HepG2 (cell line): Measurements from ENCODE around the gene FBXW4. TPM values are rescaled to one million over a fixed set of nuclear protein-coding genes. Genes with fewer than 3 reads are reported as not detected.

Experiments
- ATAC-seq: fragments of 200-7000 bp; cut with Tn5 transposase; 3 replicates; pipeline ENCODE4 v1.9.1; 2020; ENCODE audit warnings: mild to moderate bottlenecking, moderate library complexity
- BruUV-seq: library from RNA; stranded (reverse); fragments of 400-500 nt; replicated peaks from 2 replicates; lab custom pipeline; 2021; lab: Mats Ljungman, UMichigan
- CTCF ChIA-PET: fragments of 300-600 bp; formaldehyde crosslinking; extraction: SDS; loops from one replicate; lab custom pipeline; 2021; ENCODE audit warnings: low total read pairs, inconsistent platforms, low intra/inter-chr PET ratio; lab: Yijun Ruan, JAX
- POLR2A ChIA-PET: fragments of 350-600 bp; sonication (Branson Sonifier 250); formaldehyde crosslinking; loops from one replicate; lab custom pipeline; 2020; ENCODE audit warnings: antibody characterized with exemption, inconsistent platforms; lab: Yijun Ruan, JAX
- DNase-seq: peaks from one replicate; pipeline ENCODE4 v3.0.0-alpha.2; 2015; ENCODE audit warnings: low spot score
- FAIRE-seq: peaks from 3 replicates; lab custom pipeline; 2011; peaks lifted over from hg19 to GRCh38; lab: Jason Lieb, UNC
- H2AFZ ChIP-seq: one replicate; pipeline ENCODE4 v1.6.1; 2011; ENCODE audit warnings: low read length, inconsistent platforms
- H3K27ac ChIP-seq: fragments of 300-600 bp; 3 replicates; pipeline ENCODE4 v1.8.0; 2011; ENCODE audit warnings: mixed run types, mild to moderate bottlenecking, mixed read lengths, low read length, inconsistent platforms; ENCODE audit not compliant: insufficient read depth; ENCODE audit errors: extremely low read length
- H3K27me3 ChIP-seq, 2 experiments: fragments of 200-600 bp in 1 of 2; 2 replicates in 1 of 2; 3 replicates in 1 of 2; pipeline versions ENCODE4 v1.6.0 to v1.8.0; 2011; ENCODE audit warnings: low read length in 2 of 2, mild to moderate bottlenecking in 2 of 2, moderate library complexity in 2 of 2, inconsistent platforms in 1 of 2; ENCODE audit not compliant: insufficient read depth in 2 of 2, control insufficient read depth in 1 of 2
- H3K36me3 ChIP-seq, 2 experiments: fragments of 200-600 bp in 1 of 2; replicated peaks in 1 of 2; 2 replicates in 1 of 2; 3 replicates in 1 of 2; pipeline versions ENCODE4 v1.5.1 to v1.8.0; 2011; ENCODE audit warnings: low read length in 2 of 2, inconsistent platforms in 1 of 2; ENCODE audit not compliant: insufficient read depth in 2 of 2, control insufficient read depth in 1 of 2
- H3K4me1 ChIP-seq: 2 replicates; pipeline ENCODE4 v1.5.1; 2012; ENCODE audit warnings: low read length, inconsistent platforms; ENCODE audit not compliant: insufficient read depth
- H3K4me2 ChIP-seq: 2 replicates; pipeline ENCODE4 v1.6.0; 2011; ENCODE audit warnings: low read depth, low read length, inconsistent platforms
- H3K4me3 ChIP-seq, 3 experiments: fragments of 200-600 bp in 1 of 3; sonication (generic), shearing (Covaris generic) in 1 of 3; replicated peaks in 1 of 3; 2 replicates each; pipeline ENCODE4 v1.5.1; 2011 to 2016; ENCODE audit warnings: low read length in 3 of 3, inconsistent platforms in 2 of 3, low read depth in 2 of 3, mild to moderate bottlenecking in 2 of 3, control low read depth in 1 of 3, mixed read lengths in 1 of 3; ENCODE audit not compliant: insufficient read depth in 1 of 3
- H3K79me2 ChIP-seq: one replicate; pipeline ENCODE4 v1.6.1; 2011; ENCODE audit warnings: low read length, inconsistent platforms; ENCODE audit not compliant: insufficient read depth
- H3K9ac ChIP-seq: 2 replicates; pipeline ENCODE4 v1.6.0; 2011; ENCODE audit warnings: mild to moderate bottlenecking, low read depth, low read length, inconsistent platforms; ENCODE audit not compliant: insufficient read depth
- H3K9me3 ChIP-seq: 2 replicates; pipeline ENCODE4 v1.5.1; 2012; ENCODE audit warnings: mild to moderate bottlenecking, low read length
- H4K20me1 ChIP-seq: 2 replicates; pipeline ENCODE4 v1.6.0; 2011; ENCODE audit warnings: inconsistent platforms, mild to moderate bottlenecking, low read length, moderate library complexity; ENCODE audit not compliant: insufficient read depth
- ARHGAP35 ChIP-seq: sonication (generic); formaldehyde crosslinking; IDR thresholded peaks from 2 replicates; pipeline ENCODE4 v1.9.0; 2022; ENCODE audit warnings: mild to moderate bottlenecking, inconsistent platforms, moderate library complexity, missing genetic modification reagents, borderline replicate concordance
- ARNT ChIP-seq: fragments of 450-650 bp; IDR thresholded peaks from 2 replicates; pipeline ENCODE4 v1.6.1; 2017
- IRX3 ChIP-seq: sonication (generic); formaldehyde crosslinking; IDR thresholded peaks from 2 replicates; pipeline ENCODE4 v1.8.1; 2023; ENCODE audit warnings: mild to moderate bottlenecking, low read depth, missing genetic modification reagents, borderline replicate concordance
- KLF12 ChIP-seq: sonication (generic); formaldehyde crosslinking; IDR thresholded peaks from 2 replicates; pipeline ENCODE4 v1.4.0; 2020; ENCODE audit warnings: missing genetic modification reagents, borderline replicate concordance
- RBAK ChIP-seq: sonication (generic); formaldehyde crosslinking; IDR thresholded peaks from 2 replicates; pipeline ENCODE4 v1.5.1; 2020; ENCODE audit warnings: mild to moderate bottlenecking, missing genetic modification reagents
- SP4 ChIP-seq: sonication (generic); formaldehyde crosslinking; IDR thresholded peaks from 2 replicates; pipeline ENCODE4 v1.8.1; 2023; ENCODE audit warnings: mild to moderate bottlenecking, missing genetic modification reagents
- ZNF788 ChIP-seq: sonication (generic); formaldehyde crosslinking; IDR thresholded peaks from 2 replicates; pipeline ENCODE4 v1.5.0; 2020; ENCODE audit warnings: mild to moderate bottlenecking, missing genetic modification reagents, borderline replicate concordance
- WGBS: methylation state at CpG from one replicate; pipeline ENCODE4 v1.1.6; 2017; ENCODE audit warnings: low lambda C conversion rate; 5-methylcytosine and 5-hydroxymethylcytosine counted together
- in situ Hi-C: cut with HindIII; loops from 2 replicates; pipeline ENCODE4 v1.10.0; 2017; ENCODE audit warnings: low pct_unique_long_range_greater_than_20kb; ENCODE audit not compliant: extremely low pct_ligation_motif_present
- intact Hi-C: fragments of 100-400 bp; cut with micrococcal nuclease; formaldehyde crosslinking; loops from one replicate; pipeline ENCODE4 v1.10.0; 2022; ENCODE audit not compliant: unreplicated experiment
- polyA plus RNA-seq, 8 experiments: library from polyadenylated mRNA; depleted of rRNA in 3 of 8; stranded (reverse) in 7 of 8; unstranded in 1 of 8; fragments of >200 nt; fragmentation: Illumina TruSeq in 4 of 8; extraction: Trizol in 4 of 8; gene quantifications; 2 replicates each; pipeline versions ENCODE4 v1.2.1 to v1.2.3, GENCODE V29; 2011 to 2016; ENCODE audit warnings: low read depth in 4 of 8, missing spikeins in 1 of 8, mixed read lengths in 1 of 8; ENCODE audit not compliant: insufficient read depth in 1 of 8
- total RNA-seq, 5 experiments: library from RNA; depleted of rRNA; stranded (reverse); fragments of >200 nt; fragmentation: Illumina TruSeq; extraction: Trizol; gene quantifications; 2 replicates each; pipeline ENCODE4 v1.2.3, GENCODE V29; 2016; ENCODE audit warnings: low read depth in 1 of 5
- TF ChIP-seq, protein P1 (sequence below): sonication (generic); formaldehyde crosslinking; IDR thresholded peaks from 2 replicates; pipeline ENCODE4 v1.5.0; 2020; ENCODE audit warnings: missing genetic modification reagents
- TF ChIP-seq, protein P2 (sequence below): fragments of 450-650 bp; IDR thresholded peaks from 2 replicates; pipeline ENCODE4 v1.6.1; 2017; ENCODE audit warnings: mild to moderate bottlenecking
- TF ChIP-seq, protein P3 (sequence below): sonication (generic); formaldehyde crosslinking; IDR thresholded peaks from 2 replicates; pipeline ENCODE4 v1.5.1; 2020; ENCODE audit warnings: mild to moderate bottlenecking, missing genetic modification reagents, borderline replicate concordance
- TF ChIP-seq, protein P4 (sequence below): sonication (generic); formaldehyde crosslinking; IDR thresholded peaks from 2 replicates; pipeline ENCODE4 v1.8.0; 2022; ENCODE audit warnings: missing genetic modification reagents, mild to moderate bottlenecking, moderate library complexity, borderline replicate concordance

FBXW4 gene
- total and polyA plus RNA-seq, 2 of the 13 experiments (the other 11 are each of a cell fraction or from before 2014, with no cell fraction given) = 23.5 to 33.7 TPM

DNA sequence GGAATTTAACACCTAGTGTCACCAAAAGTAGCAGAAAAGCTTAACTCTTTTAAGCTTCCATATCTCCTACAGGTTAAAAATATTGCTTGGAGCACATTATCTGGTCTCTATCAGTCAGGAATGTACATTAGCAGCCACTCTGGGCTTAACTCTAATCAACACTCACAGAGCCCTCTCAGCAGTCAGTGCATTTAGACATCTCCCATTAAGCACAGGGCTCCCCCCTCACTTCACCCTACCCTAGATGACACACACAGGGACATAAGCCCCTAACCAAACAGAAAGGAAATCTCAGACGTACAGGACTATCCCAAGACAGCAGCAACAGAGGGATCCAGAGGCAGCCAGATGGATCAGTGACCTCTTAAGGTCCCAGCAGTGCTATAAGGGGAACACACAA lies 26.4 kb downstream of the FBXW4 start:
- DNase-seq (no peak), FAIRE-seq (no peak), ATAC-seq (no peak)
- Histone ChIP-seq H4K20me1 (no peaks in the 10 kb centered on the region), H3K36me3 (peaks cover 18 to 70% of the 10 kb centered on the region in 2 experiments), H3K79me2 (no peaks in the 10 kb centered on the region), H3K4me1 (no peaks in the 10 kb centered on the region), H3K4me2 (no peak overlapping the region), H3K27ac (no peak overlapping the region), H3K27me3 (peaks cover 0 to 1% of the 10 kb centered on the region in 2 experiments; a peak in 1 of 5 replicates), H3K9ac (no peak overlapping the region), H3K4me3 (no peak overlapping the region), H2AFZ (no peak overlapping the region), H3K9me3 (no peaks in the 10 kb centered on the region)
- POLR2A ChIA-PET = no interaction called here
- CTCF ChIA-PET = no interaction called here
- intact Hi-C loops = no loop called here
- in situ Hi-C loops = no loop called here
- BruUV-seq = no TSS peak
- WGBS = 92% methylated on average over 1 of the region's 1 CpG
- TF ChIP-seq ARHGAP35 (CRISPR knock-in tag) (no peak), IRX3 (no peak), KLF12 (CRISPR knock-in tag) (no peak), SP4 (no peak), RBAK (CRISPR knock-in tag) (no peak), ZNF788 (CRISPR knock-in tag) (no peak), ARNT (no peak)
- TF ChIP-seq, protein P1, sequence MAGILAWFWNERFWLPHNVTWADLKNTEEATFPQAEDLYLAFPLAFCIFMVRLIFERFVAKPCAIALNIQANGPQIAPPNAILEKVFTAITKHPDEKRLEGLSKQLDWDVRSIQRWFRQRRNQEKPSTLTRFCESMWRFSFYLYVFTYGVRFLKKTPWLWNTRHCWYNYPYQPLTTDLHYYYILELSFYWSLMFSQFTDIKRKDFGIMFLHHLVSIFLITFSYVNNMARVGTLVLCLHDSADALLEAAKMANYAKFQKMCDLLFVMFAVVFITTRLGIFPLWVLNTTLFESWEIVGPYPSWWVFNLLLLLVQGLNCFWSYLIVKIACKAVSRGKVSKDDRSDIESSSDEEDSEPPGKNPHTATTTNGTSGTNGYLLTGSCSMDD = no peak
- TF ChIP-seq, protein P2, sequence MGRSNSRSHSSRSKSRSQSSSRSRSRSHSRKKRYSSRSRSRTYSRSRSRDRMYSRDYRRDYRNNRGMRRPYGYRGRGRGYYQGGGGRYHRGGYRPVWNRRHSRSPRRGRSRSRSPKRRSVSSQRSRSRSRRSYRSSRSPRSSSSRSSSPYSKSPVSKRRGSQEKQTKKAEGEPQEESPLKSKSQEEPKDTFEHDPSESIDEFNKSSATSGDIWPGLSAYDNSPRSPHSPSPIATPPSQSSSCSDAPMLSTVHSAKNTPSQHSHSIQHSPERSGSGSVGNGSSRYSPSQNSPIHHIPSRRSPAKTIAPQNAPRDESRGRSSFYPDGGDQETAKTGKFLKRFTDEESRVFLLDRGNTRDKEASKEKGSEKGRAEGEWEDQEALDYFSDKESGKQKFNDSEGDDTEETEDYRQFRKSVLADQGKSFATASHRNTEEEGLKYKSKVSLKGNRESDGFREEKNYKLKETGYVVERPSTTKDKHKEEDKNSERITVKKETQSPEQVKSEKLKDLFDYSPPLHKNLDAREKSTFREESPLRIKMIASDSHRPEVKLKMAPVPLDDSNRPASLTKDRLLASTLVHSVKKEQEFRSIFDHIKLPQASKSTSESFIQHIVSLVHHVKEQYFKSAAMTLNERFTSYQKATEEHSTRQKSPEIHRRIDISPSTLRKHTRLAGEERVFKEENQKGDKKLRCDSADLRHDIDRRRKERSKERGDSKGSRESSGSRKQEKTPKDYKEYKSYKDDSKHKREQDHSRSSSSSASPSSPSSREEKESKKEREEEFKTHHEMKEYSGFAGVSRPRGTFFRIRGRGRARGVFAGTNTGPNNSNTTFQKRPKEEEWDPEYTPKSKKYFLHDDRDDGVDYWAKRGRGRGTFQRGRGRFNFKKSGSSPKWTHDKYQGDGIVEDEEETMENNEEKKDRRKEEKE = no peak
- TF ChIP-seq, protein P3, sequence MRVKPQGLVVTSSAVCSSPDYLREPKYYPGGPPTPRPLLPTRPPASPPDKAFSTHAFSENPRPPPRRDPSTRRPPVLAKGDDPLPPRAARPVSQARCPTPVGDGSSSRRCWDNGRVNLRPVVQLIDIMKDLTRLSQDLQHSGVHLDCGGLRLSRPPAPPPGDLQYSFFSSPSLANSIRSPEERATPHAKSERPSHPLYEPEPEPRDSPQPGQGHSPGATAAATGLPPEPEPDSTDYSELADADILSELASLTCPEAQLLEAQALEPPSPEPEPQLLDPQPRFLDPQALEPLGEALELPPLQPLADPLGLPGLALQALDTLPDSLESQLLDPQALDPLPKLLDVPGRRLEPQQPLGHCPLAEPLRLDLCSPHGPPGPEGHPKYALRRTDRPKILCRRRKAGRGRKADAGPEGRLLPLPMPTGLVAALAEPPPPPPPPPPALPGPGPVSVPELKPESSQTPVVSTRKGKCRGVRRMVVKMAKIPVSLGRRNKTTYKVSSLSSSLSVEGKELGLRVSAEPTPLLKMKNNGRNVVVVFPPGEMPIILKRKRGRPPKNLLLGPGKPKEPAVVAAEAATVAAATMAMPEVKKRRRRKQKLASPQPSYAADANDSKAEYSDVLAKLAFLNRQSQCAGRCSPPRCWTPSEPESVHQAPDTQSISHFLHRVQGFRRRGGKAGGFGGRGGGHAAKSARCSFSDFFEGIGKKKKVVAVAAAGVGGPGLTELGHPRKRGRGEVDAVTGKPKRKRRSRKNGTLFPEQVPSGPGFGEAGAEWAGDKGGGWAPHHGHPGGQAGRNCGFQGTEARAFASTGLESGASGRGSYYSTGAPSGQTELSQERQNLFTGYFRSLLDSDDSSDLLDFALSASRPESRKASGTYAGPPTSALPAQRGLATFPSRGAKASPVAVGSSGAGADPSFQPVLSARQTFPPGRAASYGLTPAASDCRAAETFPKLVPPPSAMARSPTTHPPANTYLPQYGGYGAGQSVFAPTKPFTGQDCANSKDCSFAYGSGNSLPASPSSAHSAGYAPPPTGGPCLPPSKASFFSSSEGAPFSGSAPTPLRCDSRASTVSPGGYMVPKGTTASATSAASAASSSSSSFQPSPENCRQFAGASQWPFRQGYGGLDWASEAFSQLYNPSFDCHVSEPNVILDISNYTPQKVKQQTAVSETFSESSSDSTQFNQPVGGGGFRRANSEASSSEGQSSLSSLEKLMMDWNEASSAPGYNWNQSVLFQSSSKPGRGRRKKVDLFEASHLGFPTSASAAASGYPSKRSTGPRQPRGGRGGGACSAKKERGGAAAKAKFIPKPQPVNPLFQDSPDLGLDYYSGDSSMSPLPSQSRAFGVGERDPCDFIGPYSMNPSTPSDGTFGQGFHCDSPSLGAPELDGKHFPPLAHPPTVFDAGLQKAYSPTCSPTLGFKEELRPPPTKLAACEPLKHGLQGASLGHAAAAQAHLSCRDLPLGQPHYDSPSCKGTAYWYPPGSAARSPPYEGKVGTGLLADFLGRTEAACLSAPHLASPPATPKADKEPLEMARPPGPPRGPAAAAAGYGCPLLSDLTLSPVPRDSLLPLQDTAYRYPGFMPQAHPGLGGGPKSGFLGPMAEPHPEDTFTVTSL (CRISPR knock-in tag) = no peak
- TF ChIP-seq, protein P4, sequence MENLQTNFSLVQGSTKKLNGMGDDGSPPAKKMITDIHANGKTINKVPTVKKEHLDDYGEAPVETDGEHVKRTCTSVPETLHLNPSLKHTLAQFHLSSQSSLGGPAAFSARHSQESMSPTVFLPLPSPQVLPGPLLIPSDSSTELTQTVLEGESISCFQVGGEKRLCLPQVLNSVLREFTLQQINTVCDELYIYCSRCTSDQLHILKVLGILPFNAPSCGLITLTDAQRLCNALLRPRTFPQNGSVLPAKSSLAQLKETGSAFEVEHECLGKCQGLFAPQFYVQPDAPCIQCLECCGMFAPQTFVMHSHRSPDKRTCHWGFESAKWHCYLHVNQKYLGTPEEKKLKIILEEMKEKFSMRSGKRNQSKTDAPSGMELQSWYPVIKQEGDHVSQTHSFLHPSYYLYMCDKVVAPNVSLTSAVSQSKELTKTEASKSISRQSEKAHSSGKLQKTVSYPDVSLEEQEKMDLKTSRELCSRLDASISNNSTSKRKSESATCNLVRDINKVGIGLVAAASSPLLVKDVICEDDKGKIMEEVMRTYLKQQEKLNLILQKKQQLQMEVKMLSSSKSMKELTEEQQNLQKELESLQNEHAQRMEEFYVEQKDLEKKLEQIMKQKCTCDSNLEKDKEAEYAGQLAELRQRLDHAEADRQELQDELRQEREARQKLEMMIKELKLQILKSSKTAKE = no peak
